Endothelial cell of umbilical vein (primary cell): Measurements from ENCODE around the gene VAV3. TPM values are rescaled to one million over a fixed set of nuclear protein-coding genes. Genes with fewer than 3 reads are reported as not detected.

Experiments used
- BruUV-seq: library from RNA; stranded (reverse); fragments of 400-500 nt; replicated peaks from 2 replicates; lab custom pipeline; 2021; lab: Mats Ljungman, UMichigan
- CTCF ChIA-PET: fragments of 300-600, 350-600 bp; sonication (Branson Sonifier 250); formaldehyde crosslinking; loops from one replicate; lab custom pipeline; 2021; ENCODE audit warnings: antibody characterized with exemption, inconsistent platforms; lab: Charles Lee
- POLR2A ChIA-PET: fragments of 300-600, 350-600 bp; sonication (Branson Sonifier 250); formaldehyde crosslinking; loops from one replicate; lab custom pipeline; 2021; ENCODE audit warnings: antibody characterized with exemption, inconsistent platforms; lab: Charles Lee
- DNase-seq: peaks from one replicate; pipeline ENCODE4 v3.0.0-alpha.2; 2011; ENCODE audit warnings: low read depth, low spot score
- FAIRE-seq: peaks from 2 replicates; lab custom pipeline; 2011; peaks lifted over from hg19 to GRCh38; lab: Jason Lieb, UNC
- H2AFZ ChIP-seq: 2 replicates; pipeline ENCODE4 v1.6.0; 2012; ENCODE audit warnings: low read depth, low read length, control low read depth, inconsistent platforms
- H3K27ac ChIP-seq: 2 replicates; pipeline ENCODE4 v1.5.1; 2011; ENCODE audit warnings: low read depth, mild to moderate bottlenecking, control low read depth, low read length, moderate library complexity; ENCODE audit not compliant: insufficient read depth
- H3K27me3 ChIP-seq, 2 experiments: 2 replicates each; pipeline versions ENCODE4 v1.6.0 to v1.6.1; 2011; ENCODE audit warnings: low read length in 2 of 2, mixed read lengths in 1 of 2; ENCODE audit not compliant: control insufficient read depth in 2 of 2, insufficient read depth in 2 of 2
- H3K36me3 ChIP-seq, 2 experiments: 2 replicates in 1 of 2; 3 replicates in 1 of 2; pipeline ENCODE4 v1.5.1; 2011; ENCODE audit warnings: low read length in 2 of 2, mild to moderate bottlenecking in 1 of 2, moderate library complexity in 1 of 2; ENCODE audit not compliant: control insufficient read depth in 2 of 2, insufficient read depth in 2 of 2; ENCODE audit errors: extremely low read depth in 1 of 2
- H3K4me1 ChIP-seq: 3 replicates; pipeline ENCODE4 v1.5.1; 2011; ENCODE audit warnings: mild to moderate bottlenecking, low read length; ENCODE audit not compliant: control insufficient read depth, insufficient read depth; ENCODE audit errors: extremely low read depth
- H3K4me2 ChIP-seq: 2 replicates; pipeline ENCODE4 v1.6.1; 2011; ENCODE audit warnings: low read length, control low read depth, mixed read lengths; ENCODE audit not compliant: insufficient read depth
- H3K4me3 ChIP-seq, 3 experiments: fragments of 200-600 bp in 1 of 3; sonication (generic), shearing (Covaris generic) in 1 of 3; replicated peaks in 1 of 3; 2 replicates each; pipeline ENCODE4 v1.5.1; 2011 to 2016; ENCODE audit warnings: control low read depth in 3 of 3, low read length in 3 of 3, mild to moderate bottlenecking in 2 of 3, inconsistent platforms in 1 of 3, low read depth in 1 of 3, moderate library complexity in 1 of 3; ENCODE audit not compliant: insufficient read depth in 1 of 3
- H3K79me2 ChIP-seq: 2 replicates; pipeline ENCODE4 v1.6.0; 2012; ENCODE audit warnings: low read length, inconsistent platforms; ENCODE audit not compliant: control insufficient read depth, insufficient read depth
- H3K9ac ChIP-seq: replicated peaks from 2 replicates; pipeline ENCODE3; 2011; ENCODE audit warnings: low read length, control low read depth; ENCODE audit not compliant: insufficient read depth; ENCODE audit errors: extremely low read depth
- H3K9me1 ChIP-seq: replicated peaks from 3 replicates; pipeline ENCODE4 v1.6.0; 2011; ENCODE audit warnings: mild to moderate bottlenecking, low read length; ENCODE audit not compliant: control insufficient read depth, insufficient read depth; ENCODE audit errors: extremely low read depth
- H3K9me3 ChIP-seq: replicated peaks from 2 replicates; pipeline ENCODE4 v1.5.1; 2012; ENCODE audit warnings: low read length, inconsistent platforms; ENCODE audit not compliant: control insufficient read depth, insufficient read depth
- H4K20me1 ChIP-seq: replicated peaks from 2 replicates; pipeline ENCODE3; 2011; ENCODE audit warnings: mild to moderate bottlenecking, low read length; ENCODE audit not compliant: control insufficient read depth, insufficient read depth; ENCODE audit errors: extremely low read depth
- EZH2 ChIP-seq: IDR thresholded peaks from 2 replicates; pipeline ENCODE4 v1.6.1; 2012; ENCODE audit warnings: borderline replicate concordance, low read depth, mild to moderate bottlenecking, moderate library complexity, low read length, inconsistent platforms; ENCODE audit not compliant: severe bottlenecking
- FOS ChIP-seq: IDR thresholded peaks from 2 replicates; pipeline ENCODE4 v1.6.1; 2011; ENCODE audit warnings: mild to moderate bottlenecking, low read length, moderate library complexity, borderline replicate concordance; ENCODE audit not compliant: insufficient read depth
- GATA2 ChIP-seq: IDR thresholded peaks from 2 replicates; pipeline ENCODE4 v1.7.0; 2011; ENCODE audit warnings: low read depth, mild to moderate bottlenecking, moderate library complexity, mixed read lengths, low read length; ENCODE audit not compliant: insufficient read length, insufficient read depth
- JUN ChIP-seq: IDR thresholded peaks from 2 replicates; pipeline ENCODE4 v1.6.1; 2011; ENCODE audit warnings: borderline replicate concordance, low read depth; ENCODE audit not compliant: insufficient read length, insufficient read depth
- MYC ChIP-seq: IDR thresholded peaks from one replicate; pipeline ENCODE4 v1.6.1; 2011; ENCODE audit warnings: mild to moderate bottlenecking, low read depth, low read length
- POLR2A ChIP-seq: IDR thresholded peaks from 2 replicates; pipeline ENCODE4 v1.6.1; 2012; ENCODE audit warnings: low read depth, mild to moderate bottlenecking, control low read depth, low read length
- POLR2AphosphoS5 ChIP-seq: IDR thresholded peaks from 2 replicates; pipeline ENCODE4 v1.6.1; 2012; ENCODE audit warnings: low read depth, mild to moderate bottlenecking, control low read depth, low read length, moderate library complexity; ENCODE audit not compliant: insufficient read depth
- dilution Hi-C: fragments of 300-500 bp; cut with MboI; formaldehyde crosslinking; loops from one replicate; pipeline ENCODE4 v1.15.0; 2019; ENCODE audit warnings: low sequenced_read_pairs; ENCODE audit not compliant: extremely low pct_ligation_motif_present
- intact Hi-C: fragments of 100-400 bp; cut with micrococcal nuclease; formaldehyde crosslinking; loops from one replicate; pipeline ENCODE4 v1.10.0; 2022
- polyA plus RNA-seq, 4 experiments: library from polyadenylated mRNA; depleted of rRNA in 3 of 4; stranded (reverse) in 3 of 4; unstranded in 1 of 4; fragments of >200 nt; gene quantifications; 2 replicates each; pipeline versions ENCODE4 v1.2.1 to v1.2.3, GENCODE V29; 2011 to 2012; ENCODE audit warnings: missing spikeins in 1 of 4
- total RNA-seq: library from RNA; stranded (reverse); gene quantifications from 2 replicates; pipeline ENCODE4 v1.2.3, GENCODE V29; 2021
- TF ChIP-seq, protein P1 (sequence below): IDR thresholded peaks from 2 replicates; pipeline ENCODE4 v1.6.1; 2011; ENCODE audit not compliant: insufficient read depth, insufficient read length
- TF ChIP-seq, protein P2 (sequence below), 2 donors: IDR thresholded peaks; 1 replicate in 1 of 2; 2 replicates in 1 of 2; pipeline ENCODE4 v1.5.1; 2011; ENCODE audit warnings: low read length in 2 of 2, mild to moderate bottlenecking in 2 of 2, moderate library complexity in 2 of 2, control low read depth in 1 of 2, inconsistent platforms in 1 of 2, low read depth in 1 of 2; ENCODE audit not compliant: insufficient read depth in 1 of 2; ENCODE audit errors: extremely low read depth in 1 of 2

Gene VAV3
- total and polyA plus RNA-seq, 2 donors (not counting 3 experiments of a cell fraction or from before 2014, with no cell fraction given) = 0.18 to 1.5 TPM

DNA sequence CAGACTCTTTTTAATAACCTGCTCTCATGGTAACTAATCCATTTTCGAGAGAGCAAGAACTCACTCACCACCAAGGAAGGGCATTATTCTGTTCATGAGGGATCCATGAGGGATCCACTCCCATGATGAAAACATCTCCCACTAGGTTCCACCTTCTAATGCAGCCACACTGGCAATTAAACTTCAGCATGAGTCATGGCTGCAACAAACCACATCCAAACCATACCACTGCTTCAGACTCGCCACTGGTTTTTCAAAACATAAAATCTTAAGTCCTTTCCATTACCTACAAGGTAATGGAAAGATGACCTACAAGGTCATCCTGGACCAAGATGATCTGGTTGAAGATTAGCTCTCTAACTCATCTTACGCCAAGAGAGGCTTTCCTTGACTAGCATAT lies 405.1 kb downstream of the VAV3 start:
- H3K27ac ChIP-seq = no peak overlapping the region
- H3K4me2 ChIP-seq = no peak overlapping the region
- no peak overlapping the region for H3K9ac ChIP-seq
- H3K4me1 ChIP-seq = no peaks in the 10 kb centered on the region
- no peaks in the 10 kb centered on the region for H4K20me1 ChIP-seq
- no peaks in the 10 kb centered on the region for H3K9me3 ChIP-seq
- H3K9me1 ChIP-seq = no peaks in the 10 kb centered on the region
- intact Hi-C loops (no loop called here), dilution Hi-C loops (no loop called here)
- CTCF ChIA-PET = no interaction called here
- no peaks in the 10 kb centered on the region for H3K79me2 ChIP-seq
- POLR2A ChIA-PET = no interaction called here
- TF ChIP-seq FOS (no peak), EZH2 (no peak), MYC (no peak), POLR2AphosphoS5 (no peak), GATA2 (no peak), POLR2A (no peak), JUN (no peak)
- TF ChIP-seq, protein P1, sequence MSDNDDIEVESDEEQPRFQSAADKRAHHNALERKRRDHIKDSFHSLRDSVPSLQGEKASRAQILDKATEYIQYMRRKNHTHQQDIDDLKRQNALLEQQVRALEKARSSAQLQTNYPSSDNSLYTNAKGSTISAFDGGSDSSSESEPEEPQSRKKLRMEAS = no peak
- TF ChIP-seq, protein P2, sequence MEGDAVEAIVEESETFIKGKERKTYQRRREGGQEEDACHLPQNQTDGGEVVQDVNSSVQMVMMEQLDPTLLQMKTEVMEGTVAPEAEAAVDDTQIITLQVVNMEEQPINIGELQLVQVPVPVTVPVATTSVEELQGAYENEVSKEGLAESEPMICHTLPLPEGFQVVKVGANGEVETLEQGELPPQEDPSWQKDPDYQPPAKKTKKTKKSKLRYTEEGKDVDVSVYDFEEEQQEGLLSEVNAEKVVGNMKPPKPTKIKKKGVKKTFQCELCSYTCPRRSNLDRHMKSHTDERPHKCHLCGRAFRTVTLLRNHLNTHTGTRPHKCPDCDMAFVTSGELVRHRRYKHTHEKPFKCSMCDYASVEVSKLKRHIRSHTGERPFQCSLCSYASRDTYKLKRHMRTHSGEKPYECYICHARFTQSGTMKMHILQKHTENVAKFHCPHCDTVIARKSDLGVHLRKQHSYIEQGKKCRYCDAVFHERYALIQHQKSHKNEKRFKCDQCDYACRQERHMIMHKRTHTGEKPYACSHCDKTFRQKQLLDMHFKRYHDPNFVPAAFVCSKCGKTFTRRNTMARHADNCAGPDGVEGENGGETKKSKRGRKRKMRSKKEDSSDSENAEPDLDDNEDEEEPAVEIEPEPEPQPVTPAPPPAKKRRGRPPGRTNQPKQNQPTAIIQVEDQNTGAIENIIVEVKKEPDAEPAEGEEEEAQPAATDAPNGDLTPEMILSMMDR (IDR thresholded peaks at IDR 0.05; ENCODE audit: extremely low read depth in 1 of 2, insufficient read depth in 1 of 2, low read depth in 1 of 2, low read length in 2 of 2) = no peak
- FAIRE-seq = no peak
- no peak overlapping the region for H2AFZ ChIP-seq
- no TSS peak for BruUV-seq
- H3K4me3 ChIP-seq = no peak overlapping the region
- no peak for DNase-seq
- H3K27me3 ChIP-seq = no peaks in the 10 kb centered on the region
- H3K36me3 ChIP-seq = no peaks in the 10 kb centered on the region
